IMR-90 (cell line): ENCODE data around the gene PPARG. TPM values are rescaled to one million over a fixed set of nuclear protein-coding genes. Genes with fewer than 3 reads are reported as not detected.

Experiments
- ATAC-seq: fragments of 200-7000 bp; cut with Tn5 transposase; 2 replicates; pipeline ENCODE4 v1.9.1; 2020; ENCODE audit warnings: low read depth, mild to moderate bottlenecking, moderate library complexity
- BruUV-seq: library from RNA; stranded (reverse); fragments of 400-500 nt; replicated peaks from 2 replicates; lab custom pipeline; 2021; lab: Mats Ljungman, UMichigan
- CTCF ChIA-PET: fragments of 300-600 bp; formaldehyde crosslinking; extraction: SDS; loops from one replicate; lab custom pipeline; 2021; ENCODE audit warnings: antibody characterized with exemption; lab: Yijun Ruan, JAX
- POLR2A ChIA-PET: fragments of 300-600 bp; sonication (Branson Sonifier 250); formaldehyde crosslinking; loops from one replicate; lab custom pipeline; 2022; ENCODE audit warnings: antibody characterized with exemption; ENCODE audit not compliant: unreplicated experiment; lab: Charles Lee
- DNase-seq: peaks from one replicate; pipeline ENCODE4 v3.0.0; 2013
- H2AFZ ChIP-seq: replicated peaks from 2 replicates; pipeline ENCODE3; 2013; ENCODE audit warnings: low read length, mild to moderate bottlenecking; ENCODE audit not compliant: poor library complexity
- H2AK5ac ChIP-seq: 2 replicates; pipeline ENCODE4 v1.6.1; 2013; ENCODE audit warnings: low read depth, low read length, inconsistent platforms
- H2AK9ac ChIP-seq: replicated peaks from 2 replicates; pipeline ENCODE3; 2013; ENCODE audit warnings: mild to moderate bottlenecking, low read depth, low read length, moderate library complexity; ENCODE audit not compliant: poor library complexity
- H2BK120ac ChIP-seq: 2 replicates; pipeline ENCODE4 v1.6.1; 2013; ENCODE audit warnings: low read depth, low read length, inconsistent platforms
- H2BK15ac ChIP-seq: 3 replicates; pipeline ENCODE4 v1.6.1; 2013; ENCODE audit warnings: low read depth, low read length, inconsistent platforms
- H2BK20ac ChIP-seq: 2 replicates; pipeline ENCODE4 v1.6.1; 2013; ENCODE audit warnings: low read depth, mild to moderate bottlenecking, inconsistent platforms, low read length, moderate library complexity
- H2BK5ac ChIP-seq: 2 replicates; pipeline ENCODE4 v1.6.1; 2013; ENCODE audit warnings: mild to moderate bottlenecking, low read depth, low read length, inconsistent platforms; ENCODE audit not compliant: poor library complexity, severe bottlenecking
- H3K14ac ChIP-seq: replicated peaks from 2 replicates; pipeline ENCODE4 v1.6.1; 2013; ENCODE audit warnings: low read depth, low read length, inconsistent platforms
- H3K18ac ChIP-seq: 2 replicates; pipeline ENCODE4 v1.6.1; 2013; ENCODE audit warnings: low read depth, low read length, control low read depth
- H3K23ac ChIP-seq: 2 replicates; pipeline ENCODE4 v1.6.1; 2013; ENCODE audit warnings: low read depth, low read length, inconsistent platforms
- H3K27ac ChIP-seq: 2 replicates; pipeline ENCODE4 v1.5.1; 2013; ENCODE audit warnings: mild to moderate bottlenecking, control low read depth, low read length; ENCODE audit not compliant: insufficient read depth
- H3K27me3 ChIP-seq: 2 replicates; pipeline ENCODE4 v1.6.1; 2013; ENCODE audit warnings: low read length; ENCODE audit not compliant: control insufficient read depth, insufficient read depth
- H3K36me3 ChIP-seq: 2 replicates; pipeline ENCODE4 v1.6.1; 2013; ENCODE audit warnings: low read length, mixed read lengths; ENCODE audit not compliant: control insufficient read depth, insufficient read depth
- H3K4ac ChIP-seq: 2 replicates; pipeline ENCODE4 v1.6.1; 2013; ENCODE audit warnings: low read depth, low read length, inconsistent platforms
- H3K4me1 ChIP-seq: 2 replicates; pipeline ENCODE4 v1.6.1; 2013; ENCODE audit warnings: low read length, mixed read lengths; ENCODE audit not compliant: control insufficient read depth, insufficient read depth
- H3K4me2 ChIP-seq: 2 replicates; pipeline ENCODE4 v1.6.1; 2013; ENCODE audit warnings: low read depth, mild to moderate bottlenecking, control low read depth, low read length, moderate library complexity
- H3K4me3 ChIP-seq: 2 replicates; pipeline ENCODE4 v1.5.1; 2013; ENCODE audit warnings: low read depth, mild to moderate bottlenecking, control low read depth, low read length, moderate library complexity; ENCODE audit not compliant: insufficient read depth
- H3K56ac ChIP-seq: 2 replicates; pipeline ENCODE4 v1.6.1; 2013; ENCODE audit warnings: low read length, inconsistent platforms; ENCODE audit not compliant: insufficient read depth; ENCODE audit errors: extremely low read depth
- H3K79me1 ChIP-seq, 2 experiments: 2 replicates each; pipeline ENCODE4 v1.6.1; 2013; ENCODE audit warnings: low read length in 2 of 2, inconsistent platforms in 1 of 2, low read depth in 1 of 2
- H3K9ac ChIP-seq: 2 replicates; pipeline ENCODE4 v1.6.1; 2013; ENCODE audit warnings: low read depth, low read length, control low read depth
- H3K9me1 ChIP-seq: 2 replicates; pipeline ENCODE4 v1.6.1; 2013; ENCODE audit warnings: low read length, inconsistent platforms; ENCODE audit not compliant: insufficient read depth
- H3K9me3 ChIP-seq: 2 replicates; pipeline ENCODE4 v1.6.1; 2013; ENCODE audit warnings: low read length; ENCODE audit not compliant: control insufficient read depth, insufficient read depth
- H4K20me1 ChIP-seq: 2 replicates; pipeline ENCODE4 v1.6.1; 2013; ENCODE audit warnings: low read length, inconsistent platforms; ENCODE audit not compliant: insufficient read depth
- H4K5ac ChIP-seq: 2 replicates; pipeline ENCODE4 v1.6.1; 2013; ENCODE audit warnings: mild to moderate bottlenecking, low read depth, low read length, control low read depth
- H4K8ac ChIP-seq, 2 experiments: 2 replicates each; pipeline ENCODE4 v1.6.1; 2013; ENCODE audit warnings: low read depth in 2 of 2, low read length in 2 of 2, control low read depth in 1 of 2, inconsistent platforms in 1 of 2
- H4K91ac ChIP-seq: 2 replicates; pipeline ENCODE4 v1.6.1; 2013; ENCODE audit warnings: low read depth, low read length, inconsistent platforms; ENCODE audit not compliant: insufficient read depth
- BHLHE40 ChIP-seq: fragments of 150-350 bp; IDR thresholded peaks from 2 replicates; pipeline ENCODE4 v1.6.1; 2016; ENCODE audit warnings: mild to moderate bottlenecking, low read depth, low read length
- CEBPB ChIP-seq: IDR thresholded peaks from 2 replicates; pipeline ENCODE4 v1.6.1; 2012; ENCODE audit warnings: low read depth, low read length, improper control_type of control experiment
- CTCF ChIP-seq: conservative IDR thresholded peaks from 2 replicates; pipeline ENCODE4 v1.5.1; 2012; ENCODE audit warnings: mild to moderate bottlenecking, low read depth, low read length, improper control_type of control experiment
- MXI1 ChIP-seq: IDR thresholded peaks from 2 replicates; pipeline ENCODE4 v1.6.1; 2012; ENCODE audit warnings: low read depth, mild to moderate bottlenecking, low read length, moderate library complexity, borderline replicate concordance
- NFE2L2 ChIP-seq: fragments of 150-350 bp; IDR thresholded peaks from 2 replicates; pipeline ENCODE4 v1.6.1; 2016; ENCODE audit warnings: low read depth, mild to moderate bottlenecking, low read length
- RAD21 ChIP-seq: IDR thresholded peaks from 2 replicates; pipeline ENCODE4 v1.6.1; 2012; ENCODE audit warnings: low read length, improper control_type of control experiment
- RCOR1 ChIP-seq: IDR thresholded peaks from 2 replicates; pipeline ENCODE4 v1.6.1; 2012; ENCODE audit warnings: mild to moderate bottlenecking, low read length, improper control_type of control experiment; ENCODE audit not compliant: insufficient replicate concordance
- RFX5 ChIP-seq: IDR thresholded peaks from 2 replicates; pipeline ENCODE4 v1.8.0; 2012; ENCODE audit warnings: low read depth, mild to moderate bottlenecking, low read length, moderate library complexity
- SMC3 ChIP-seq: fragments of 150-350 bp; IDR thresholded peaks from 2 replicates; pipeline ENCODE4 v1.6.1; 2016; ENCODE audit warnings: low read depth, mild to moderate bottlenecking, antibody characterized with exemption, low read length, moderate library complexity
- USF2 ChIP-seq: fragments of 150-350 bp; IDR thresholded peaks from 2 replicates; pipeline ENCODE4 v1.6.1; 2017; ENCODE audit warnings: mild to moderate bottlenecking, antibody characterized with exemption, low read length, low read depth
- WGBS, 2 experiments: methylation state at CpG; one replicate each; pipeline versions ENCODE4 v1.1.5 to v1.1.7; 2013; ENCODE audit warnings: missing lambda C conversion rate in 2 of 2; ENCODE audit not compliant: insufficient read length in 1 of 2; ENCODE audit errors: extremely low coverage in 2 of 2; 5-methylcytosine and 5-hydroxymethylcytosine counted together
- dilution Hi-C: fragments of 300-500 bp; cut with HindIII; formaldehyde crosslinking; loops from one replicate; pipeline ENCODE4 v1.14.3; 2018; ENCODE audit warnings: low sequenced_read_pairs; ENCODE audit not compliant: unreplicated experiment
- in situ Hi-C: fragments of 300-500 bp; cut with MboI; formaldehyde crosslinking; loops from 3 replicates; pipeline ENCODE4 v1.14.3; 2019; ENCODE audit warnings: low sequenced_read_pairs, inconsistent platforms, mixed read lengths
- intact Hi-C: fragments of 100-400 bp; cut with micrococcal nuclease; formaldehyde crosslinking; loops from 2 replicates; pipeline ENCODE4 v1.10.0; 2022
- polyA plus RNA-seq, 3 experiments: library from polyadenylated mRNA; depleted of rRNA; stranded (reverse); fragments of >200 nt; gene quantifications; 2 replicates each; pipeline ENCODE4 v1.2.3, GENCODE V29; 2012; ENCODE audit warnings: low replicate concordance in 1 of 3
- total RNA-seq: library from RNA; depleted of rRNA; stranded (reverse); fragments of >200 nt; gene quantifications from 2 replicates; pipeline ENCODE4 v1.2.3, GENCODE V29; 2012

The PPARG gene
- total and polyA plus RNA-seq, 2 of the 4 experiments (the other 2 are of a cell fraction), result 11.2 to 23.8 TPM

- intact Hi-C loops, result no loop called here
- in situ Hi-C loops, result no loop called here
These were observed 176.4 kb downstream of the PPARG start for GRCh38 chr3:12465151-12465835.

More at GRCh38 chr3:12465151-12465835, 176.4 kb downstream of the PPARG start:
- Histone ChIP-seq H2BK15ac (no peak overlapping the region), H2AFZ (no peak overlapping the region), H3K9me1 (no peaks in the 10 kb centered on the region), H3K9me3 (no peaks in the 10 kb centered on the region), H3K23ac (no peak overlapping the region), H3K4me3 (no peak overlapping the region), H4K20me1 (no peaks in the 10 kb centered on the region), H3K4me2 (no peak overlapping the region), H4K5ac (no peak overlapping the region), H2BK5ac (no peak overlapping the region), H3K18ac (no peak overlapping the region), H3K36me3 (no peaks in the 10 kb centered on the region), H3K27ac (no peak overlapping the region), H2AK9ac (no peak overlapping the region), H3K56ac (no peak overlapping the region; the same call in 1 of the 2 replicates), H2BK20ac (no peak overlapping the region), H2AK5ac (no peak overlapping the region), H4K8ac (no peak overlapping the region), H3K4ac (no peak overlapping the region), H3K9ac (no peak overlapping the region), H3K4me1 (no peaks in the 10 kb centered on the region), H3K27me3 (peaks cover 1% of the 10 kb centered on the region; the same call in 1 of the 2 replicates), H3K79me1 (no peaks in the 10 kb centered on the region), H4K91ac (no peak overlapping the region), H2BK120ac (no peak overlapping the region), H3K14ac (no peak overlapping the region)
- no peak for ATAC-seq
- ChIA-PET CTCF (no interaction called here), POLR2A (no interaction called here)
- DNase-seq, result no peak
- dilution Hi-C loops, result no loop called here
- 95% methylated on average over 3 of the region's 18 CpGs; no CpG with 5 or more reads in 1 of the 2 experiments for WGBS, 2 experiments
- TF ChIP-seq USF2 (no peak), CEBPB (no peak), NFE2L2 (no peak), RFX5 (no peak), CTCF (no peak), MXI1 (no peak), BHLHE40 (no peak), SMC3 (no peak), RAD21 (no peak), RCOR1 (no peak)
- no TSS peak for BruUV-seq
